ENCODE results near the gene UBL4A.

The UBL4A gene

DNA sequence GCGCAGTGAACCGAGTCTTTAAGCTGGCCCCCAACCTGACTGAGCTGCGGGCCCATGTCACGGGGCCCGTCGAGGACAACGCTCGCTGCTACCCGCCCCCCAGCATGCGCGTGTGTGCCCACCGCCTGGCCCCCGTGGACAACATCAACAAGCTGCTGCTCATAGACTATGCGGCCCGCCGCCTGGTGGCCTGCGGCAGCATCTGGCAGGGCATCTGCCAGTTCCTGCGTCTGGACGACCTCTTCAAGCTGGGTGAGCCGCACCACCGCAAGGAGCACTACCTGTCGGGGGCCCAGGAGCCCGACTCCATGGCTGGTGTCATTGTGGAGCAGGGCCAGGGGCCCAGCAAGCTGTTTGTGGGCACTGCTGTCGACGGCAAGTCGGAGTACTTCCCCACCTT, 26.1 kb downstream of the UBL4A start:
- DNase-seq = no peak

DNA sequence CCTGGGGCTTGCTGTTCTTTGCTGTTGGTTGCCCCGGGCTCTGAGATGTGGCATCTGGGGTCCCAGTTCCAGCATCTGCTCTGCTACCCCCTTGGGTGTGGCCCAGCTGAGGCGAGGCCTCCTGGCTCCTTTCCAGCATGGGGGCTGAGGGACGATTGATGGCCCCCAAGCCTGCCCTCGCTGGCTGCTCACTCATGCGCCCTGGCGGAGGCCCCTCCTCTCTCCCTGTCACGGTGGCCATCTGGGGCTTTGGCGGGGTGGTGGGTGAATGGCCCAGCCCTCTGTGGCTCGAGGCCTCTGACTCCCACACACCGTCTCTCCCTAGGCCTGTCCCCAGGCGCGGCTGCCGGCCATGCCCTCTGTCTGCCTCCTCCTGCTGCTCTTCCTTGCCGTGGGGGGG, 26.6 kb downstream of the UBL4A start:
- no peak for DNase-seq

- no peak for DNase-seq
These were observed 27.2 kb downstream of the UBL4A start for GRCh38 chrX:154458954-154459778.

- peak; percentile 63 for DNase-seq
These were observed 28.1 kb downstream of the UBL4A start, which contains the start of gene PLXNA3 for GRCh38 chrX:154458116-154458953. PLXNA3 (plus strand) TSS chrX:154458281; CDS start chrX:154460184, 1,903 bp downstream.

DNA sequence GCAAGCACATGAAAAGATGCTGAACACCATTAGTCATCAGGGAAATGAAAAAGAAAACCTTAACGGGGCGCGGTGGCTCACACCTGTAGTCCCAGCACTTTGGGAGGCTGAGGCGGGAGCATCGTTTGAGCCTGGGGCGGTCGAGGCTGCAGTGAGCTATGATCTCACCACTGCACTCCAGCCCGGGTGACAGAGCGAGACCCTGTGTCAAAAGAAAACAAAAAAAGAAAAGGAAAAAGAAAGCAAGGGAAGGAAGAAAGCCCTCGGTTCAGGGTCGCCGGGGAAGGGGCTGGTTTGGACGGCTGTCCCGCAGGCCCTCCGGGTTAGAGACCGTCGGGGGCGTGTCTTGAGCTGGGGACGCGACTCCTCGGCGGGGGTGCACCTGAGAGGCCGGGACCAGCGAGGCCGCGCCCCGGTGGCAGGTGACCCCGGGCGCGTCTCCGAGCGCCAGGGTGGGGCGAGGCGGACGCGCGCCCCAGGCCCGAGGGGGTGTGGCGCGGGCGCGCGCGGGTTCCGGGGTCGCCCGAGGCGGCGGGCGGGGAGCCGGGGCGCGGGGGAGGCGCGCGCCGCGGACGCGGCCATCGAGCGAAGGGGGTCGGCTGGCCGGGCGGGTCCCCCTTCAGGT, 28.8 kb downstream of the UBL4A start:
- DNase-seq = peak; percentile 52

- no peak for DNase-seq
These were observed 33.6 kb downstream of the UBL4A start for GRCh38 chrX:154452823-154453222.

DNA sequence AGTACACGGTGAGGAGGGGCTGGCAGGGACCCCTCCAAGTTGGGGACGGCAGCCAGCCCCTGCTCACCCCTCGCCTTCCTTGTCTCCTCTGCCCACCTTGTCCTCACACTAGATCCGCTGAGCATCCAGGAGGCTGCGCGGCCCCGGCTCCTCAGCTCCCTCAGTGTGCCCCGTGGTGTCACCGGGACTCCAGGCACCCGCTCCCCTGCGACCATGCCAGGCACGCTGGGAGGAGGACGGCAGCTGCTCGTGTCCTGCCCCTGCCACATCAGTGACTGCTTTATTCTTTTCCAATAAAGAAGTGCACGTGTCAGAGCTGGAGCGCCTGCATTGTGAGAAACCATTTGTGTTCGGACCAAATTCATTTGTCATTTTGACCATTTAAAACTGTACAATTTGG, 36.1 kb downstream of the UBL4A start:
- DNase-seq = no peak

DNA sequence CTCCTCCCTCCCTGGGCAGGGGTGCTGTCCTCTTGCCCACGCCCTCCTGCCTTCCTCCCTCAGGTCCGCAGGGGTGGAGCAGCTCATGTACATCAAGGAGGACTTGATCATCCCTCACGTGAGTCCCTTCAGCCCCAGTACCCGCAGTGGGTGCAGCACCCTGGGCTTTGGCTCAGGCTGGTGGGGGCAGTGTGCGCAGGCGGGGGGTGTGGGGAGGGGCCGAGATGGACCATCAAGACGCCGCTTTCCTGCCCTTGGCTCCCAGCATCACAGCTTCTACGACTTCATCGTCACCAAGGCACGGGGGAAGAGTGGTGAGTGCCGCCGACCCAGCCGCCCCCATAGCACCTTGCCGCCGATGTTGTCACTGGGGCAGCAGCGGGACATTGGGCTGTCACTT, 36.8 kb downstream of the UBL4A start:
- DNase-seq = no peak

DNA sequence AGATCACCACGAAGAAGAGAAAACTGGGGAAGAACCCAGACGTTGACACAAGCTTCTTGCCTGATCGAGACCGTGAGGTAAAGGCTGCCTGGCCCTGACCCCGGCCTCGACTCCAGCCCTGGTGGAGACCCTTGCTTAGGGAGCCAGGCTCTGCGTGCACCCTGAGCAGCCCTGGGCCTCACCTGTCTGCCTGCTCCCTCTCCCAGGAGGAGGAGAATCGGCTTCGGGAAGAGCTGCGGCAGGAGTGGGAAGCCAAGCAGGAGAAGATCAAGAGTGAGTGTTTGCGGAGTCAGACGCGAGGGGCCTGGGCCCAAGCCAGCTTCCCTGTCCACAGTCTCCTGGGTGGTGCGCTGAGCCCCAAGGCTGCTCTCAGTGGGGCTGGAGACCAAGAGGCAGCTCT, 37.9 kb downstream of the UBL4A start:
- no peak for DNase-seq

- DNase-seq = no peak
These were observed 40.0 kb downstream of the UBL4A start for GRCh38 chrX:154446430-154446829.

DNA sequence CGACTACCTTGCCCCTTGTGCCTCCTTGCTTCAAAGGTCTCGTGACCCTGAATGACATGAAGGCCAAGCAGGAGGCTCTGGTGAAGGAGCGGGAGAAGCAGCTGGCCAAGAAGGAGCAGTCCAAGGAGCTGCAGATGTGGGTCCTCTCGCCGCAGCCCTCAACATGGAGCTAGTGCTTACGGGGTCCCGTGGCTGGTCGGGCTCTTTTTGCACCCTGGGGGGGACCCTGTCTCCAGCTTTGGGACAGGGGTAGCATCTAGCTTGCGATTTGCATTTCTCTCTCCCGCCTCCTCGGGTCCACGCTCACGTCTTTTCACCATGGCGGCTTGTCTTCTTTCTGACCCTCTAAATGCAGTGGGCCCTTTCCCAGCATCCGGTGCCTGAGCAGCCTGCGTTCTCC, 40.6 kb downstream of the UBL4A start:
- no peak for DNase-seq

DNA sequence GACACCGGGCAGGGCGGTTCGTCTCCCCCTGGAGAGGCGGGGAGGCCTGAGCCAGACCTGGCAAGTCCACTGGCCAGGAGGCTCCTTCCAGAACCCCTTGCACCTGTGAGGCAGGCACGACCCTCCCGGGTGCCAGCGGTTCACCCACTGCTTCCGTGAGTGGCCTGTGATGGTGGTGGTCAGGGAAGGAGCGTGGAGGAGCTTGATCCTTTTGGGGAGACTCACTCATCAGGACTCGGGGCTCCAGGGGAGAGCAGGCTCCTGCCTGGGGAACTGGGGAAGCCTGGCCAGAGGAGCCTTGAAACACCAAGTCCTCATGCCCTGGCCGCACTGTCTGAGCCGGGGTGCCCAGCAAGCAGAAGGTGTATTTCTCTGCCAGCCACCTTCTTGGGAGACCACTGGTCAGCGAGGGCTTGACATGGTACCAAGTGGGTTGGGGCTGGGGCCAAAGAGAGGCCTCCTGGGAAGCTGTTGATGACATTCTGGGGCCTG, 41.6 kb downstream of the UBL4A start:
- DNase-seq = no peak

- DNase-seq = peak; percentile 64
These were observed 42.2 kb downstream of the UBL4A start, which contains the start of gene FAM50A for GRCh38 chrX:154443992-154444754. FAM50A (plus strand) TSS chrX:154444141; CDS start chrX:154444236, 95 bp downstream.

DNA sequence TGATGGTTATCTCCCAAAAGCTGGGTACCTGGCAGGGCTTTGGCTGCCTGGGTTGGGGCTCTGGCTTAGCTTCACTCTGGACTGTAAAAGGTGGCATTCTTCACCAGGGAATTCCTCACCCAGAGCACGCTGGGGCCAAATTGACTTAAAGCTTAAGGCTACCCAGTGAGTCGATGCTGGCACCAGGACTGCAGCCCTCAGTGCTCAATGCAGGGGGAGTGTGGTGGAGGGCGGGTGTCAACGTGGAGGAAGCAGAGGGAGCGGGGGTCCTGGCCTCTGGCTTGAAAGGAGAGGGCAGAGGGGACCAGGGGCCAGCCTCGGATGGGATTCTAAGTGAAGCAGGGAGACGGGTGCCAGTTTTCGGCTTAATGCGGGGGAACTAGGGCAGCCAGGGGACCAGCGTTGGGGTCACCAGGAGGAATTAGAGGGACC, 42.9 kb downstream of the UBL4A start:
- no peak for DNase-seq

DNA sequence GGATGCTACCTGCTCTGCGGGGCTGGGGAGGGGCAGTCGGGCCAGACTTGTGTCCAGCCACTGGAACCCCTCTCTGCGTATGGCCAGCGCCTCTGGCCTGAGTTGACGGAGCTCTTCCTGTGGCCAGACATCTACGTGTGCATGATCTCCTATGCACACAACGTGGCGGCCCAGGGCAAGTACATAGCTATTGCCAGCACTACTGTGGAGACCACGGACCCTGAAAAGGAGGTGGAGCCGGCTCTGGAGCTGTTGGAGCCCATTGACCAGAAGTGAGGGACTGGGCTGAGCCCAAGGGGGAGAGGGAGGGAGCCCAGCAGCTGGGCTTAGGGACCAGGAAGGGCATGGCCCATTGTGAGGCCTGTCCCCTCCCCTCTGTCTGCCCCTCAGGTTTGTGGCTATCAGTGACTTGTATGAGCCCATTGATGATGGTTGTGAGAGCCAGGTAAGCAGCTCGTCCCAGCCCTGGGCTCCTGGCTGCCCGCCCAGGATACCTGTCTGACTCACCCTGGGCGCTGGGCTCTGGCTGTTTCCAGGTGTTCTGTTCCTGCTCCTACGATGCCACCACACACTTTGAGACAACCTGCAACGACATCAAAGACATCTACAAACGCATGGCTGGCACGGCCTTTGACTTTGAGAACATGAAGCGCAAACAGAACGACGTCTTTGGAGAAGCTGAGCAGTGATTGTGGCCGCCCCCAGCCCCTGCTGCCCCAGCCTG, 44.3 kb downstream of the UBL4A start:
- no peak for DNase-seq

DNA sequence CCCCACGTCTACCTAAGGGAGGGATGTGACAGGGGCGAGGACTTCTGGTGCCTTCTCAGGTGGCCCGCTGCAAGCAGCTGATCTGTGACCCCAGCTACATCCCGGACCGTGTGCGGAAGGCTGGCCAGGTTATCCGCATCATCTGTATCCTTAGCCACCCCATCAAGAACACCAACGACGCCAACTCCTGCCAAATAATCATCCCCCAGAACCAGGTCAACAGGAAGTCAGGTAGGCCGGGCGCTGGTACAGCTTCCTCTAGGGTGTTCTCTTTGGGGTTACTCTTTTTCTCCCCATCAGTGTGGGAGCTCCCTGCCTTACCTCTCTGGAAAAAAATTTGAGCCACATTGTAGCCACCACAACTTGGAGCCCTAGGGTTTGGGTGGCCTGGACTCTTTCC, 44.9 kb downstream of the UBL4A start:
- DNase-seq = no peak

GRCh38 chrX:154440623-154441357, 45.6 kb downstream of the UBL4A start:
- no peak for DNase-seq

- no peak for DNase-seq
These were observed 46.6 kb downstream of the UBL4A start for GRCh38 chrX:154439841-154440240.

- no peak for DNase-seq
These were observed 48.2 kb downstream of the UBL4A start for GRCh38 chrX:154437971-154438893.

Data from activated gamma-delta T cell treated with Interleukin-2 at 50 U/mL for 16 hours (primary cell).